PC-3 (cell line): Measurements from ENCODE around the gene MDFIC2. TPM values are rescaled to one million over a fixed set of nuclear protein-coding genes. Genes with fewer than 3 reads are reported as not detected.

ENCODE experiments used
- ATAC-seq: fragments of 200-7000 bp; cut with Tn5 transposase; 2 replicates; pipeline ENCODE4 v1.9.1; 2020; ENCODE audit warnings: mild to moderate bottlenecking, moderate library complexity
- BruUV-seq: library from RNA; stranded (reverse); fragments of 400-500 nt; replicated peaks from 2 replicates; lab custom pipeline; 2021; lab: Mats Ljungman, UMichigan
- CTCF ChIA-PET: fragments of 300-600 bp; sonication (Branson Sonifier 250); formaldehyde crosslinking; loops from one replicate; lab custom pipeline; 2022; ENCODE audit warnings: antibody characterized with exemption; lab: Charles Lee
- POLR2A ChIA-PET: fragments of 300-600 bp; sonication (Branson Sonifier 250); formaldehyde crosslinking; loops from one replicate; lab custom pipeline; 2022; ENCODE audit warnings: antibody characterized with exemption; ENCODE audit not compliant: unreplicated experiment; lab: Charles Lee
- DNase-seq: peaks from one replicate; pipeline ENCODE4 v3.0.0-alpha.2; 2015
- H2AFZ ChIP-seq: fragments of 300-600 bp; sonication (generic); 2 replicates; pipeline ENCODE4 v1.6.0; 2016; ENCODE audit warnings: antibody characterized with exemption, low read length
- H3F3A ChIP-seq: fragments of 300-600 bp; sonication (generic); one replicate; pipeline ENCODE4 v1.6.0; 2017; ENCODE audit warnings: antibody characterized with exemption, low read length, control low read depth, mild to moderate bottlenecking; ENCODE audit not compliant: unreplicated experiment
- H3K27ac ChIP-seq: fragments of 300-600 bp; sonication (generic); 2 replicates; pipeline ENCODE4 v1.5.1; 2016; ENCODE audit warnings: mild to moderate bottlenecking, low read length
- H3K27me3 ChIP-seq: fragments of 300-600 bp; sonication (generic); 2 replicates; pipeline ENCODE4 v1.6.1; 2016; ENCODE audit warnings: low read length, mixed read lengths
- H3K36me3 ChIP-seq: fragments of 300-600 bp; sonication (generic); 2 replicates; pipeline ENCODE4 v1.6.1; 2016; ENCODE audit warnings: low read depth, mixed run types, low read length, mixed read lengths
- H3K4me1 ChIP-seq: fragments of 300-600 bp; sonication (generic); 2 replicates; pipeline ENCODE4 v1.5.1; 2016; ENCODE audit warnings: low read length; ENCODE audit not compliant: insufficient read depth
- H3K4me2 ChIP-seq: fragments of 300-600 bp; sonication (generic); 2 replicates; pipeline ENCODE4 v1.6.0; 2016; ENCODE audit warnings: low read length
- H3K4me3 ChIP-seq: fragments of 300-600 bp; sonication (generic); 2 replicates; pipeline ENCODE4 v1.5.1; 2016; ENCODE audit warnings: mild to moderate bottlenecking, low read length, mixed read lengths
- H3K79me2 ChIP-seq: fragments of 300-600 bp; sonication (generic); 2 replicates; pipeline ENCODE4 v1.6.1; 2017; ENCODE audit warnings: low read length, mixed read lengths
- H3K9ac ChIP-seq: fragments of 300-600 bp; sonication (generic); 2 replicates; pipeline ENCODE4 v1.6.0; 2016; ENCODE audit warnings: mild to moderate bottlenecking, low read length
- H3K9me2 ChIP-seq: fragments of 300-600 bp; sonication (generic); replicated peaks from 2 replicates; pipeline ENCODE4 v1.6.1; 2016; ENCODE audit warnings: mixed run types, low read length, mixed read lengths
- H3K9me3 ChIP-seq: fragments of 300-600 bp; sonication (generic); 2 replicates; pipeline ENCODE4 v1.6.1; 2016; ENCODE audit warnings: low read length, mixed read lengths
- H4K20me1 ChIP-seq: fragments of 300-600 bp; sonication (generic); 2 replicates; pipeline ENCODE4 v1.6.1; 2016; ENCODE audit warnings: low read length, mixed read lengths
- CTCF ChIP-seq: fragments of 300-600 bp; sonication (generic); conservative IDR thresholded peaks from 2 replicates; pipeline ENCODE4 v1.5.1; 2017; ENCODE audit warnings: antibody characterized with exemption, low read depth, mild to moderate bottlenecking, low read length
- EZH2 ChIP-seq: fragments of 300-600 bp; sonication (generic); IDR thresholded peaks from one replicate; pipeline ENCODE4 v1.6.1; 2017; ENCODE audit warnings: antibody characterized with exemption, mild to moderate bottlenecking, low read length; ENCODE audit not compliant: unreplicated experiment
- EZH2phosphoT487 ChIP-seq: fragments of 300-600 bp; sonication (generic); IDR thresholded peaks from 2 replicates; pipeline ENCODE4 v1.6.1; 2018; ENCODE audit warnings: mild to moderate bottlenecking, antibody characterized with exemption, low read length, borderline replicate concordance
- intact Hi-C: fragments of 100-400 bp; cut with micrococcal nuclease; formaldehyde crosslinking; loops from 2 replicates; pipeline ENCODE4 v1.9.0; 2023
- total RNA-seq: library from RNA; depleted of rRNA; stranded (reverse); fragments of >200 nt; gene quantifications from 2 replicates; pipeline ENCODE4 v1.2.3, GENCODE V29; 2014

Gene MDFIC2
- total RNA-seq, 1 experiment from 2014 or later = not detected

GRCh38 chr3:70176224-70176623, 136.2 kb downstream of the MDFIC2 start:
- POLR2A ChIA-PET = no interaction called here
- no peak for ATAC-seq
- H3K9me2 ChIP-seq = no peaks in the 10 kb centered on the region

DNA sequence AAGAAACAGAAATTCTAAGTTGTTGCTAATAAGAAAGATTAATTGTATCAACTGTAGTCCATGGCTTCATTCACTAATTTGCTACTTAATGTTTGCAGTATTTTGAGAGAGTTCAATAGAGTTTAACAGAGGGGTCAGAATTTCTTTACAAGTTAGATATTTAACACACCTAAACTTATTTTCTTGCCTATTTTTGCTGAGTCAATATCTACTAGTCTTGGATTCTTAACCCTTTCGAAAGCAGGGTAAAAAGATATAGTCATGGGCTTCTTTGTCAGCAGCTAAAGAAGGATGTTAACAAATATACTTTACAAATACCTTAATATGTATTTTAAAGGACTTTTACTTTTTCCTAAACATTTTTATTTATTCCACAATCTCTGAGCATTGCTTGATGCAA, 155.6 kb downstream of the MDFIC2 start:
- Histone ChIP-seq H3K9ac (no peak overlapping the region), H3F3A (no peaks in the 10 kb centered on the region), H3K9me3 (no peaks in the 10 kb centered on the region), H2AFZ (no peak overlapping the region), H3K4me2 (no peak overlapping the region), H3K4me3 (no peak overlapping the region), H3K27ac (no peak overlapping the region), H3K79me2 (no peaks in the 10 kb centered on the region), H3K9me2 (no peaks in the 10 kb centered on the region), H3K27me3 (no peaks in the 10 kb centered on the region), H4K20me1 (no peaks in the 10 kb centered on the region), H3K36me3 (no peaks in the 10 kb centered on the region), H3K4me1 (no peaks in the 10 kb centered on the region)
- intact Hi-C loops = no loop called here
- no peak for ATAC-seq
- ChIA-PET CTCF (no interaction called here), POLR2A (no interaction called here)
- DNase-seq = no peak
- no peak for TF ChIP-seq EZH2
- TF ChIP-seq CTCF = no peak
- TF ChIP-seq EZH2phosphoT487 = no peak
- no TSS peak for BruUV-seq

More at GRCh38 chr3:70176224-70176623, 136.2 kb downstream of the MDFIC2 start:
- H3K36me3 ChIP-seq = no peaks in the 10 kb centered on the region
- H3K4me3 ChIP-seq = no peak overlapping the region
- H3K9me3 ChIP-seq = no peaks in the 10 kb centered on the region
- H3K9ac ChIP-seq = no peak overlapping the region
- H3K27me3 ChIP-seq = no peaks in the 10 kb centered on the region
- H3K4me2 ChIP-seq = no peak overlapping the region
- H3K27ac ChIP-seq = no peak overlapping the region
- H3K79me2 ChIP-seq = no peaks in the 10 kb centered on the region
- DNase-seq = no peak
- CTCF ChIA-PET = no interaction called here
- intact Hi-C loops = no loop called here
- no TSS peak for BruUV-seq
- TF ChIP-seq EZH2 (no peak), EZH2phosphoT487 (no peak), CTCF (no peak)
- no peaks in the 10 kb centered on the region for H3K4me1 ChIP-seq
- no peaks in the 10 kb centered on the region for H4K20me1 ChIP-seq
- no peaks in the 10 kb centered on the region for H3F3A ChIP-seq
- no peak overlapping the region for H2AFZ ChIP-seq

DNA sequence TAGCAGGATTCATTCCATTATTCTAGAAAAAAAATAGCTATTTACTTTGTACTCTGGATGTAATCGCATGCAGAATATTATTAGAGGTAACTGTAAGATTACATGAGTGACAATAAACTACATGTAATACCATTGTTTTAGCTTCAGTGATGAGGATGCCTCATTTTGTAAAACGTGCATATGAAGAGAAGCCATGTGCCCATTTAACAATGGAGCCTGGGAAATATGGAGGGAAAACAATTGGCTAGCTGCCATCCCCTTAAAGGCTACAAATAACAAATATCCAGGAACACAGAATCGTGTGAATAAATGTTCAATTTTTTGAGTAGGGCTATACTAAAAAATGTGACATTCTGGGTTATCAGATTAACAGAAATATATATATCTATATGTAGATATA, 161.8 kb downstream of the MDFIC2 start:
- no peaks in the 10 kb centered on the region for H4K20me1 ChIP-seq
- no peaks in the 10 kb centered on the region for H3F3A ChIP-seq
- no peaks in the 10 kb centered on the region for H3K9me3 ChIP-seq
- no peak overlapping the region for H3K4me3 ChIP-seq
- CTCF ChIA-PET = no interaction called here
- intact Hi-C loops = no loop called here
- no peak for ATAC-seq
- no peaks in the 10 kb centered on the region for H3K4me1 ChIP-seq
- BruUV-seq = no TSS peak
- H3K79me2 ChIP-seq = no peaks in the 10 kb centered on the region
- POLR2A ChIA-PET = no interaction called here
- no peak overlapping the region for H3K4me2 ChIP-seq
- no peak for DNase-seq
- no peaks in the 10 kb centered on the region for H3K27me3 ChIP-seq
- H3K27ac ChIP-seq = no peak overlapping the region
- H3K9ac ChIP-seq = no peak overlapping the region
- no peak overlapping the region for H2AFZ ChIP-seq
- no peaks in the 10 kb centered on the region for H3K36me3 ChIP-seq
- H3K9me2 ChIP-seq = no peaks in the 10 kb centered on the region
- no peak for TF ChIP-seq CTCF
- TF ChIP-seq EZH2phosphoT487 = no peak
- TF ChIP-seq EZH2 = no peak
